GM18909 (cell line): ENCODE measurements around the gene ASB1.
"Not testable (repeated sequence)": the region's sequence is repeated elsewhere in the genome, so short reads cannot be mapped to it uniquely, and the experiment has no call there.

ENCODE experiments used
- ATAC-seq: cut with Tn5 transposase; IDR thresholded peaks from one replicate; pipeline ENCODE4 v1.9.1; 2021; ENCODE audit warnings: mild to moderate bottlenecking; ENCODE audit not compliant: unreplicated experiment, poor library complexity

ASB1 gene

GRCh38 chr2:238441262-238442114 lies 14.8 kb downstream of the ASB1 start:
- no peak for ATAC-seq

- not testable (repeated sequence) for ATAC-seq
Measured at GRCh38 chr2:238442257-238442656, 15.5 kb downstream of the ASB1 start.

- no peak for ATAC-seq
Measured at GRCh38 chr2:238444242-238444641, 17.5 kb downstream of the ASB1 start.

GRCh38 chr2:238445409-238446190 lies 18.9 kb downstream of the ASB1 start:
- ATAC-seq = no peak

GRCh38 chr2:238446371-238446770 lies 19.6 kb downstream of the ASB1 start:
- no peak for ATAC-seq

- no peak for ATAC-seq
Measured at GRCh38 chr2:238448031-238448955, 21.6 kb downstream of the ASB1 start.

GRCh38 chr2:238449241-238449640 lies 22.5 kb downstream of the ASB1 start:
- no peak for ATAC-seq

- no peak for ATAC-seq
Measured at GRCh38 chr2:238449909-238450417, 23.2 kb downstream of the ASB1 start.

- no peak for ATAC-seq
Measured at GRCh38 chr2:238450440-238450861, 23.7 kb downstream of the ASB1 start.

GRCh38 chr2:238453842-238454241 lies 27.1 kb downstream of the ASB1 start:
- ATAC-seq = no peak

- no peak for ATAC-seq
Measured at GRCh38 chr2:238456449-238456848, 29.7 kb downstream of the ASB1 start.

GRCh38 chr2:238456970-238457926 lies 30.5 kb downstream of the ASB1 start:
- no peak for ATAC-seq

GRCh38 chr2:238457927-238458324 lies 31.2 kb downstream of the ASB1 start:
- ATAC-seq = no peak

- no peak for ATAC-seq
Measured at GRCh38 chr2:238458651-238459050, 31.9 kb downstream of the ASB1 start.

- no peak for ATAC-seq
Measured at GRCh38 chr2:238459081-238459629, 32.4 kb downstream of the ASB1 start.

GRCh38 chr2:238461051-238461450 lies 34.3 kb downstream of the ASB1 start:
- ATAC-seq = no peak

GRCh38 chr2:238461491-238461890 lies 34.8 kb downstream of the ASB1 start:
- ATAC-seq = no peak

GRCh38 chr2:238461916-238462315 lies 35.2 kb downstream of the ASB1 start:
- ATAC-seq = no peak
